ENCODE measurements around the gene LIMK2. TPM values are rescaled to one million over a fixed set of nuclear protein-coding genes. Genes with fewer than 3 reads are reported as not detected.

LIMK2 gene
- total and polyA plus RNA-seq, 10 of the 15 experiments (the other 5 are each of a cell fraction or from before 2014, with no cell fraction given): 2.9 to 40.4 (median 26.7) TPM

- no peak for FAIRE-seq
- TF ChIP-seq ZNF217 (IDR thresholded peaks at IDR 0.05): no peak
- TF ChIP-seq, protein P1, sequence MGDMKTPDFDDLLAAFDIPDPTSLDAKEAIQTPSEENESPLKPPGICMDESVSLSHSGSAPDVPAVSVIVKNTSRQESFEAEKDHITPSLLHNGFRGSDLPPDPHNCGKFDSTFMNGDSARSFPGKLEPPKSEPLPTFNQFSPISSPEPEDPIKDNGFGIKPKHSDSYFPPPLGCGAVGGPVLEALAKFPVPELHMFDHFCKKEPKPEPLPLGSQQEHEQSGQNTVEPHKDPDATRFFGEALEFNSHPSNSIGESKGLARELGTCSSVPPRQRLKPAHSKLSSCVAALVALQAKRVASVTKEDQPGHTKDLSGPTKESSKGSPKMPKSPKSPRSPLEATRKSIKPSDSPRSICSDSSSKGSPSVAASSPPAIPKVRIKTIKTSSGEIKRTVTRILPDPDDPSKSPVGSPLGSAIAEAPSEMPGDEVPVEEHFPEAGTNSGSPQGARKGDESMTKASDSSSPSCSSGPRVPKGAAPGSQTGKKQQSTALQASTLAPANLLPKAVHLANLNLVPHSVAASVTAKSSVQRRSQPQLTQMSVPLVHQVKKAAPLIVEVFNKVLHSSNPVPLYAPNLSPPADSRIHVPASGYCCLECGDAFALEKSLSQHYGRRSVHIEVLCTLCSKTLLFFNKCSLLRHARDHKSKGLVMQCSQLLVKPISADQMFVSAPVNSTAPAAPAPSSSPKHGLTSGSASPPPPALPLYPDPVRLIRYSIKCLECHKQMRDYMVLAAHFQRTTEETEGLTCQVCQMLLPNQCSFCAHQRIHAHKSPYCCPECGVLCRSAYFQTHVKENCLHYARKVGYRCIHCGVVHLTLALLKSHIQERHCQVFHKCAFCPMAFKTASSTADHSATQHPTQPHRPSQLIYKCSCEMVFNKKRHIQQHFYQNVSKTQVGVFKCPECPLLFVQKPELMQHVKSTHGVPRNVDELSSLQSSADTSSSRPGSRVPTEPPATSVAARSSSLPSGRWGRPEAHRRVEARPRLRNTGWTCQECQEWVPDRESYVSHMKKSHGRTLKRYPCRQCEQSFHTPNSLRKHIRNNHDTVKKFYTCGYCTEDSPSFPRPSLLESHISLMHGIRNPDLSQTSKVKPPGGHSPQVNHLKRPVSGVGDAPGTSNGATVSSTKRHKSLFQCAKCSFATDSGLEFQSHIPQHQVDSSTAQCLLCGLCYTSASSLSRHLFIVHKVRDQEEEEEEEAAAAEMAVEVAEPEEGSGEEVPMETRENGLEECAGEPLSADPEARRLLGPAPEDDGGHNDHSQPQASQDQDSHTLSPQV (IDR thresholded peaks at IDR 0.05): no peak
- TF ChIP-seq RUNX3 (IDR thresholded peaks at IDR 0.05; ENCODE audit: low read length): 0 out of 2 replicates have a peak, but pooled peaks have one; percentile 22
- TF ChIP-seq LARP7 (IDR thresholded peaks at IDR 0.05): no peak
- TF ChIP-seq ZNF622 (IDR thresholded peaks at IDR 0.05): no peak
- TF ChIP-seq BMI1 (IDR thresholded peaks at IDR 0.05; ENCODE audit: borderline replicate concordance): no peak
- no peak for TF ChIP-seq JUNB (IDR thresholded peaks at IDR 0.05)
- peak; percentile 21; the same call in 1 of the 2 replicates for TF ChIP-seq SPI1 (IDR thresholded peaks at IDR 0.05; ENCODE audit: borderline replicate concordance, insufficient read depth, low read depth, low read length)
- TF ChIP-seq, protein P2, sequence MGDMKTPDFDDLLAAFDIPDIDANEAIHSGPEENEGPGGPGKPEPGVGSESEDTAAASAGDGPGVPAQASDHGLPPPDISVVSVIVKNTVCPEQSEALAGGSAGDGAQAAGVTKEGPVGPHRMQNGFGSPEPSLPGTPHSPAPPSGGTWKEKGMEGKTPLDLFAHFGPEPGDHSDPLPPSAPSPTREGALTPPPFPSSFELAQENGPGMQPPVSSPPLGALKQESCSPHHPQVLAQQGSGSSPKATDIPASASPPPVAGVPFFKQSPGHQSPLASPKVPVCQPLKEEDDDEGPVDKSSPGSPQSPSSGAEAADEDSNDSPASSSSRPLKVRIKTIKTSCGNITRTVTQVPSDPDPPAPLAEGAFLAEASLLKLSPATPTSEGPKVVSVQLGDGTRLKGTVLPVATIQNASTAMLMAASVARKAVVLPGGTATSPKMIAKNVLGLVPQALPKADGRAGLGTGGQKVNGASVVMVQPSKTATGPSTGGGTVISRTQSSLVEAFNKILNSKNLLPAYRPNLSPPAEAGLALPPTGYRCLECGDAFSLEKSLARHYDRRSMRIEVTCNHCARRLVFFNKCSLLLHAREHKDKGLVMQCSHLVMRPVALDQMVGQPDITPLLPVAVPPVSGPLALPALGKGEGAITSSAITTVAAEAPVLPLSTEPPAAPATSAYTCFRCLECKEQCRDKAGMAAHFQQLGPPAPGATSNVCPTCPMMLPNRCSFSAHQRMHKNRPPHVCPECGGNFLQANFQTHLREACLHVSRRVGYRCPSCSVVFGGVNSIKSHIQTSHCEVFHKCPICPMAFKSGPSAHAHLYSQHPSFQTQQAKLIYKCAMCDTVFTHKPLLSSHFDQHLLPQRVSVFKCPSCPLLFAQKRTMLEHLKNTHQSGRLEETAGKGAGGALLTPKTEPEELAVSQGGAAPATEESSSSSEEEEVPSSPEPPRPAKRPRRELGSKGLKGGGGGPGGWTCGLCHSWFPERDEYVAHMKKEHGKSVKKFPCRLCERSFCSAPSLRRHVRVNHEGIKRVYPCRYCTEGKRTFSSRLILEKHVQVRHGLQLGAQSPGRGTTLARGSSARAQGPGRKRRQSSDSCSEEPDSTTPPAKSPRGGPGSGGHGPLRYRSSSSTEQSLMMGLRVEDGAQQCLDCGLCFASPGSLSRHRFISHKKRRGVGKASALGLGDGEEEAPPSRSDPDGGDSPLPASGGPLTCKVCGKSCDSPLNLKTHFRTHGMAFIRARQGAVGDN (IDR thresholded peaks at IDR 0.05): no peak
- TF ChIP-seq RELA (IDR thresholded peaks at IDR 0.05; ENCODE audit: borderline replicate concordance, partially characterized antibody): no peak
- no peak for TF ChIP-seq EP300 (IDR thresholded peaks at IDR 0.05; ENCODE audit: borderline replicate concordance in 1 of 2, control insufficient read depth in 1 of 2, low read depth in 2 of 2, low read length in 2 of 2)
- no peak for TF ChIP-seq SREBF1 (IDR thresholded peaks at IDR 0.05; ENCODE audit: low read length)
- no peak for TF ChIP-seq ATF3 (IDR thresholded peaks at IDR 0.05; ENCODE audit: borderline replicate concordance, extremely low read depth, low read depth, low read length)
These were observed 26.0 kb downstream of the LIMK2 start for GRCh38 chr22:31238057-31238456.

More at GRCh38 chr22:31238057-31238456, 26.0 kb downstream of the LIMK2 start:
- Histone ChIP-seq H3K4me2 (ENCODE audit: control insufficient read depth, insufficient read depth) (no peak overlapping the region), H4K20me1 (ENCODE audit: control insufficient read depth, insufficient read depth) (no peaks in the 10 kb centered on the region), H3K9me3 (replicated peaks; ENCODE audit: control insufficient read depth, insufficient read depth, low read length) (no peaks in the 10 kb centered on the region), H2AFZ (ENCODE audit: control insufficient read depth, low read depth, low read length) (no peak overlapping the region), H3K79me2 (ENCODE audit: control insufficient read depth, insufficient read depth, low read length) (peaks cover 5% of the 10 kb centered on the region), H3K9ac (ENCODE audit: control insufficient read depth, insufficient read depth, low read length) (no peak overlapping the region), H3K27me3 (replicated peaks in 1 of 2; ENCODE audit: control insufficient read depth in 2 of 2, insufficient read depth in 2 of 2, low read length in 1 of 2) (no peaks in the 10 kb centered on the region), H3K27ac (ENCODE audit: control insufficient read depth, insufficient read depth) (no peak overlapping the region), H3K4me1 (ENCODE audit: control insufficient read depth, insufficient read depth, low read length) (peaks cover 9% of the 10 kb centered on the region), H3K4me3 (no peak overlapping the region), H3K36me3 (ENCODE audit: control insufficient read depth in 2 of 2, insufficient read depth in 2 of 2, low read length in 1 of 2) (peaks cover 3 to 4% of the 10 kb centered on the region in 2 experiments)
- ATAC-seq: peak; percentile 94
- CTCF ChIA-PET: interaction anchor here (1.1 kb wide), 1 partner anchor 35 kb away, joined by 3 read pairs; no protein-coding TSS in a partner anchor
- no peak for DNase-seq (ENCODE audit: low read depth, low spot score)
- POLR2A ChIA-PET: no interaction called here
- BruUV-seq (replicated peaks): no TSS peak
- in situ Hi-C loops (cut with MboI): no loop called here
- intact Hi-C loops (cut with micrococcal nuclease; ENCODE audit: unreplicated experiment): loop anchor here (10.0 kb wide), 1 partner anchor 293 kb away; no protein-coding TSS in a partner anchor
- RAD21 ChIA-PET (ENCODE audit: unreplicated experiment): no interaction called here
- SMC1A ChIA-PET (ENCODE audit: uncharacterized antibody, unreplicated experiment): interaction anchor here (0.6 kb wide), 1 partner anchor 15 kb away, joined by 3 read pairs; no protein-coding TSS in a partner anchor
- 33% methylated on average over 1 of the region's 1 CpG for WGBS (ENCODE audit: insufficient coverage, insufficient replicate concordance, low lambda C conversion rate, missing lambda C conversion rate)

Data from GM12878 (cell line).